GM19455 (cell line): ENCODE measurements around the gene GNRH2.
"Not testable (repeated sequence)": the region's sequence is repeated elsewhere in the genome, so short reads cannot be mapped to it uniquely, and the experiment has no call there.

ENCODE experiments used
- ATAC-seq: cut with Tn5 transposase; IDR thresholded peaks from one replicate; pipeline ENCODE4 v1.9.1; 2021; ENCODE audit not compliant: unreplicated experiment

The GNRH2 gene

GRCh38 chr20:3072530-3073250, 29.3 kb downstream of the GNRH2 start:
- no peak for ATAC-seq

- ATAC-seq, result not testable (repeated sequence)
Observed at GRCh38 chr20:3073251-3073643, 29.8 kb downstream of the GNRH2 start.

GRCh38 chr20:3074812-3075211, 31.4 kb downstream of the GNRH2 start:
- no peak for ATAC-seq

- ATAC-seq, result not testable (repeated sequence)
Observed at GRCh38 chr20:3075315-3075714, 31.9 kb downstream of the GNRH2 start.

GRCh38 chr20:3077618-3078134, 34.3 kb downstream of the GNRH2 start:
- no peak for ATAC-seq

GRCh38 chr20:3080939-3081388, 37.5 kb downstream of the GNRH2 start:
- no peak for ATAC-seq

GRCh38 chr20:3081641-3082040, 38.2 kb downstream of the GNRH2 start:
- no peak for ATAC-seq

GRCh38 chr20:3082306-3082951, 39.0 kb downstream of the GNRH2 start:
- no peak for ATAC-seq

GRCh38 chr20:3082955-3083952, 39.8 kb downstream of the GNRH2 start:
- ATAC-seq, result no peak

- ATAC-seq, result no peak
Observed at GRCh38 chr20:3084283-3084985, 41.0 kb downstream of the GNRH2 start, which contains the start of gene AVP. AVP (minus strand) TSS chr20:3084724; CDS start chr20:3084674, 50 bp downstream.

- no peak for ATAC-seq
Observed at GRCh38 chr20:3084986-3085360, 41.6 kb downstream of the GNRH2 start.

- ATAC-seq, result no peak
Observed at GRCh38 chr20:3085571-3086072, 42.2 kb downstream of the GNRH2 start.

- ATAC-seq, result no peak
Observed at GRCh38 chr20:3088031-3088430, 44.6 kb downstream of the GNRH2 start.

GRCh38 chr20:3090565-3090964, 47.1 kb downstream of the GNRH2 start:
- no peak for ATAC-seq

- no peak for ATAC-seq
Observed at GRCh38 chr20:3092611-3093379, 49.4 kb downstream of the GNRH2 start.

GRCh38 chr20:3093861-3094361, 50.5 kb downstream of the GNRH2 start:
- ATAC-seq, result no peak

- ATAC-seq, result no peak
Observed at GRCh38 chr20:3094848-3095629, 51.6 kb downstream of the GNRH2 start.
